ENCODE results near the gene VWA7.
A peak's percentile ranks its signal among the peaks of the same experiment; 100 is the strongest.

The VWA7 gene

DNA sequence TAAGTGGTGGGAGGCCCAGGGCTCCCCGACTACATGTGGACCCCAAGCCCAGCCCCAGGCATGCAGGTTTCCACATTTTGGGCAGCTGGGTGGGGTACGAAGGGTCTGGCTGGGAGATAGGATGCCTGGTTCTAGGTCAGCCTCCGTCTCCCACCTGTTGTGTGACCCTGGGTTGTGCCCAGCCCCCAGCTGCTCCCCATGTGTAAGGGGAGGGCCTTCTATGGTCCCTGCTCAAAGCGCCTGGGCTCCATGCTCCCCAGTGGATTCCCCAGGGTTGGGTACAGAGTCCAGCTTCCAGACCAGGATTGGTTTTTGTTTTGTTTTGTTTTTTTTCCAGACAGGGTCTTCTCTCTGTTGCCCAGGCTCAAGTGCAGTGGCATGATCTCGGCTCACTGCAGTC lies 1.1 kb upstream of the VWA7 start:
- no peak for DNase-seq

DNA sequence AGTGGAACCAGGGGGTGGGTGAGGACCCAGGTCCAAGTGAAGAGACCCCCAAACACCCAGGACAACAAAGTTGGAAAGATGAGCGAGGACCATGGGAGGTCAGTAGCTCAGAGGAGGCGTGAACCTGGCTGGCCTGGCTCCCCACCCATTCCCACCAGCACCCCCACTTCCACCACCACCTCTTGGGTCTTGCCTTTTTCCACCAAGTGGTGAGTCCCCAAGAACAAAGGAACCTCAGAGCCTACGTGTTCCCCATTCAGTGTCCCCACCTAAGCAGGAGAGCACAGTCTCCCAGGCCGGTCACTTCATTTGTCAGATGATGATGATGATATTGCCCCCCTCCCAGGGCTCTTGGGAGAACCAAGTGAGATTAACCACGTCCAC lies 531 bp upstream of the VWA7 start:
- DNase-seq: no peak

DNA sequence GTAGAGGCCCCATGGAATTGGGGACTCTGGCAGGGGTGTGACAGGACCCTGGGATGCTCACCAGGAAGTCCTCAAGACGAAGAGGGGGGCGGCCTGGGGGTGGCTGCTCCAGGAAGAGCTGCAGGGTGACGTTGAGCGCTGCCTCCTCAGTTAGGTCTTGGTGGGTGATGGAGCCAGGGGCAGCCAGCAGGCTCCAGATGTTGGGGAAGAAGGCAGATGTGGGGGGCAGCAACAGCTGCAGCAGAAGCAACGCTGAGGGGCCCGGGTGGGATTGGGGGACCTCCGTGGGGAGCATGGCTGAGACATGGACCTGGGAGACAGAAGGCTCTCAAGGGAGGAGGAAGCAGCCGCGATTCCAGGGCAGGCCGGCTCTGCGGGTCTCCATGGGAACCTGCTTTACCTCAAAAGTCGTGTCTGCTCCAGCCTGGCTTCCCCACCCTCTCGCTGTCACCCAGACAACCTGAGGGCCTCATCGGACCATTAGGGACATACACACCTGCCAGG lies 591 bp downstream of the VWA7 start:
- DNase-seq: no peak

DNA sequence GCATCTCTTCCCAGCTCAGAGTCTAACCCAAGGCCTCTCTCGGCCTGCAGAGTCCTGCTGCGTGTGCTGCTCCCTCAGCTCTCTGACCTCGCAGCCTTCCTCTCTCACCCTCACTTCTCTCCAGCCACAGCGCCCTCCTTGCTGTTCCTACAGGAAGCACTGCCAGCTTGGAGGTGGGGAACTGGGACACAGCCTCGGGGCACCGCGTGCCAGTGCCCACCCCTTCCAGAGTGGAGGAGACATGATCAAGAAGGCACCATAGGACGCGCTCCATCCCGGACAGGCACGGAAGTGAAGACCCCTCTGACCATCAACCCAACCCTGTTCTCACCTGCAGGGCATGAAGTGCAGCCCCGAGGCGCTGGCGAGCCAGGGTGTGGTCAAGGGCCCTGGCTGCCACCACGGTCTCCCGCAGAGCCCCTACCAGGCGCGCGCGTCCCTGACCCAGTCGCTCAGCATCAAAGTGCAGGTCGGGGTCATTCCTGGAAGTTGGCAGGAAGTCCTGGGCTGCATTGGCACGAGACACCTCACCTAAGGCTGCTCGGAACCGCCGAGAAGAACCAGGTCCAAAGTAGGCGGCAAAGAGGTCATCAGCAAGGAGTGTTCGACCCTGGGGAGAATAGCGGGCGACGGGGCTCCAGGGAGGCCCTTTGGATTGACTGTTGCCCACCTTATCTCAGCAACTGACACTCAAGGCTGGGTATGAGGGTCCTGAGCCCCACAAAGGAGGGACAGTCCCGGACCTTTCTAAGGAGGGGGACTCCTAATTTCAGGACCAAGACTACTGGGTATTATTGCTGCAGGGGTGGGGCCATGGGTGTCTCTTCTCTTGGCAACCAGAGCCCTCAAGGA lies 1.3 kb downstream of the VWA7 start:
- no peak for DNase-seq

DNA sequence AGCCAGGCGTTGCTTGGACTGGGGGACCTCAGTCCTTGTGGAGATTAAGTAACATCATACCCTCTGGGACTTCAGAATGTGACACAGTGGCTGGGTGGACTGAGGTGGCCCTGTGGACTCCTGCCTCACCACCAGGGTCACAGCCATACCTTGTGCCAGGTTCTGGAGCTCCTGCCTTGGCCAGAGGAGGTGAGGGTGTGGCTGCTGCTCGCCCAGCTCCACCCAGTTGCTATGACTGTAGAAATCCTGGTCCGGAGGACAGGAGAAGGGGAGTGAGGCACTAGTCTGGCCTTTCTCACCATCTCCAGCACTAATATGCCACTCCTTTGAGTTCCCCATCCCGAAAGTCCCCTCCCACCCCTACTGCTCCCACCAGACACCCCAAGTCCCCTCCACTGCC lies 1.9 kb downstream of the VWA7 start:
- no peak for DNase-seq

DNA sequence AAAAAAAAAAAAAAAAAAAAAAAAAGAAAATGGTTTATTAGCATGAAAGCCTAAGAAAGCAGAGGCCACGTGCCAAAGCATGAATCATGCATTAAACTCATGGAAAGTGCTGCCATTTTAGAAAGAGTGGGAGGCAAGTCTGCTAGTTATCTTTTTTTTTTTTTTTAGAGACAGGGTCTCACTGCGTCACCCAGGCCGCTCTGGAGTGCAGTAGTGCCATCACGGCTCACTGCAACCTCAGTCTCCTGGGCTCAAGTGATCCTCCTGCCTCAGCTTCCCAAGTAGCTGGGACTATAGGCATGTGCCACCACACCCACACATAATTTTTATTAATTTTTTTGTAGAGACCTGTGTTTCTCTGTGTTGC lies 5.2 kb downstream of the VWA7 start:
- DNase-seq: peak; percentile 38

DNA sequence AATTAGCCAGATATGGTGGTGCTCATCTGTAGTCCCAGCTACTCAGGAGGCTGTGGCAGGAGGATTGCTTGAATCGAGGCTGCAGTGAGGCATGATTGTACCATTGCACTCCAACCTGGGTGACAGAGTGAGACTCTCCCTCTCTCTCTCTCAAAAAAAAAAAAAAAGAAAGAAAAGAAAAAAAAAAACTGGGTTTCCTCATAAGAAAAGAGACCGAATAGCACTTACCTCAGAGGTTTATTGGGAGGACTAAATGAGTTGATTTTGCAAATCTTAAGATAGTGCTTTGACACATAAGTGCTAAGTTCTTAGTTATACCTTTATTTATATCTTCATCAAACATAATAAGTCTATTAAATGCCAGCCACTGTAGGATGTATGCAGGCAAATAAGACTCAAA lies 6.3 kb downstream of the VWA7 start:
- no peak for DNase-seq

DNA sequence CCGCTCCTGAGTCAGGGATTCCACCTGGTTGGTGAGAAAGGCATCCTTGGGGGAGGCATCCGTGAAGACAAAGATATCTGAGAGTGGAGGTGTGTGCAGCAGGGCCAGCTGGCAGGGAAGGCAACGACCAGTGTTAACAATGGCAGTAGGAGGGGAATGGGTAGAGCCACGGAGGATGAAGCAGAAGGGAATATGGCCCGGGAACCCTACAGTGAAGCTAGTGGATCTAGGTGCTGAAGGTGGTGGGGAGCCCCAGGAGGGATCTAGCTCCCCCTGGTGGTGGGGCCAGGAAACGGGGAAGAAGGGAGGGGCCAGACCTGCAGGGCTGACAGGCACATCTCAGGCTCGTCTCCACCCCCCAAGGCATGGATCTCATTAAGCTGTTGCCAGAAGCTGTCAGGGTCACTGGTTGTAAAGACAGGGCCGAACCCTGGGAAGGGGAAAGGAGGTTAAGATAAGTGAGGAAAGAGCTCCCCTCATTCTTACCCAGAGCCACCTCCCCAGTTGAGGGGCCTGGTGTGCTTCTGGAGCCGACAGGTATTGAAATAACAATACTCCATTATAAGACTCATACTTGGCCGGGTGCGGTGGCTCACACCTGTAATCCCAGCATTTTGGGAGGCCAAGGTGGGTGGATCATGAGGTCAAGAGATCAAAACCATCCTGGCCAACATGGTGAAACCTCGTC lies 7.3 kb downstream of the VWA7 start:
- peak; percentile 85 for DNase-seq

DNA sequence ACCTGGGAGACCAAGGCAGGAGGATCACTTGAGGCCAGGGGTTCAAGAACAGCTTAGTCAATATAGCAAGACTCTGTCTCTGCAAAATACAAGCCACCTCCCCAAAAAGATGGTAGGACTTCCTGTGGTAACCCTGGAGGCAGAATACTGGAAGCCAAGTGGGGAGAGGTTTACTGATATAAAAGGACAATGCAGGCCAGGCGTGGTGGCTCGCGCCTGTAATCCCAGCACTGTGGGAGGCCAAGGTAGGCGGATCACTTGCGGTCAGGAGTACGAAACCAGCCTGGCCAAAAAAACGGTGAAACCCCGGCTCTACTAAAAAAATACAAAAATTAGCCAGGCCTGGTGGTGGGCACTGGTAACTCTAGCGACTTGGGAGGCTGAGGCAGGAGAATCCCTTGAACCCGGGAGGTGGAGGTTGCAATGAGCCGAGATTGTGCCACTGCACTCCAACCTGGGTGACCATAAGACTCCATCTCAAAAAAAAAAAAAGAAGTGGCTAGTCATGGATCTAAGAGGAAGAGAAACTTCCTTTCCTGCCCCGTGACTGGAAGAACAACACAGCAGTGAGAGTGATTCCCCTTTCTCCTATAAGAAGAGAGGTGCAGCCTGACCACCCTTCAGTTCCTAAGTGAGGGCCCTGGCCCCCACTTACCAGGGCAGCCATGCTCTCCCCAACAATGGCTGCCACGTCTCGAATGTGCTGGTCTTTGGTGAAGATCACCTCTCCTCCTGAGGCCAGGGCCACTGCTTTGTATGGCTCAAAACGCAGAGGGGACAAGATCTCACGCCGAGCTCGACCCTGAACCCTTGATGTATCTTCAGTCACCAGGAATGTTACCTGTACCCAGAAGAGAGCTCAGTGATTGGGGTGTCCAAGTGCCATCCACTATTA lies 8.5 kb downstream of the VWA7 start:
- no peak for DNase-seq

DNA sequence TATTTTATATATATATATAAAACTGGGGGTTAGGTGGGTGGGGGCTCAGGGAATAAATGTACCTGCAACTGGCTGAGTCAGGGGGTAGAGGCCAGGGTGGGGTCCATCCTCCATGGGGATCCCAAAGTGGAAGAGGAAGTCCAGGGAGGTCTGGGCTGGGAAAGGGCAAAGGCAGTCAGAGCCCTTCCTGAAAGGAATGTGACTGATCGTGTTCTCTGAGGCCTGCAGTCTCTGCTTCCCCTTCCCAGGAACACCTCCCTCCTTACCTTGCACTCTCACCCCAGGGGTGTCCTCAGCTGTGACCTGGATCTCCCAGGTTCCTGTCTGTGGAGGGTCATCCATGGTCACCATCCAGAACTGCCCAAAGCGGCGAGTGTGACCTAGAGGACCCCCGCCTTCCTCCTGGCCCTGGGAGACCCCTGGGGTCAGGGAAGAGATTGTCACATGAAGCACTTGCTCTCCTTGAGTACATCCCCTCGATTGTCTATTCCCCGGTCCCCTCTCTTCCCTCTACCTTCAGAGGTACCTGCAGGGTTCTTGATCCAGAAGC lies 10.0 kb downstream of the VWA7 start:
- no peak for DNase-seq

DNA sequence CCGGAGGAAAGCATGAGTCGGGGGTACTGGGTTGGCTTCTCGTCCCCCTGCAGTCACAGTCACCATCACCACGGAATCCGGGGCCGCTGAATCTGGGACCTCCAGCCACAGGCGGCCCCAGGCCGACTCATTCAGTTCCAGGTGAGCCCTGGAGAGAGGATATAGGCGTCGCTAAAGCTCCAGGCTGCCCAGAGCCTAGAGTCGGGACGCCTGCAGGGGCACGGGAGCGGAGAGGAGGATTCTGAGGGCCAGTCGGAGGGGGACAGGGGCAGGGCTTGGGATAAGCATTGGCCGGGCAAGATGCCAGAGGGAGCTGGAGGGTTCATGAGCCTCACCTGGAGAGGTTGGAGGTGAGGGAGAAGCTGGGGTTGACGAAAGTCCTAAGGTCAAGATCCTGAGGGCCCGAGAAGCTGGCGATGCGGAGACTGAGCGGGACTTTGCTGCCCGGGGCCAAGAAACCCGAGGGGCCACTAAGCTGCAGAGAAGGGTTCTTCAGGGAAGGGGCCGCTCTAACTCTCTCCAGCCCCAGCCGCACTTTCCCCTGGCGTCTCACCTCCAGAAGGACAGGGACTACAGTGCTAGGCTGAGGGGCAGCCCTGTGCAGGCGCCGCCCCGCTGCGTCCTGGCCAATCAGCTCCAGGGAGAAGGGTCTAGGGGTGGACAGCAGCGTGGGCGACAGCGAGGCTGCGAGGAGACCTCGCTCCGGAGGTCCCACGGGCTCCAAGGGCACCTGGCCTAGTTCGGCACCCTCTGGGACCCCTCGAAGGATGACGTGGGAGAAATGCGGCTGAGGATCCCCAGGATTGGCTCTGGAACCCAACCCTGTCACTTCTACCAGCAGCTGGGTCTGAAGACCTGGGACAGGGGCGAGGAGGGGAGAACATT lies 11.0 kb downstream of the VWA7 start:
- DNase-seq: no peak

DNA sequence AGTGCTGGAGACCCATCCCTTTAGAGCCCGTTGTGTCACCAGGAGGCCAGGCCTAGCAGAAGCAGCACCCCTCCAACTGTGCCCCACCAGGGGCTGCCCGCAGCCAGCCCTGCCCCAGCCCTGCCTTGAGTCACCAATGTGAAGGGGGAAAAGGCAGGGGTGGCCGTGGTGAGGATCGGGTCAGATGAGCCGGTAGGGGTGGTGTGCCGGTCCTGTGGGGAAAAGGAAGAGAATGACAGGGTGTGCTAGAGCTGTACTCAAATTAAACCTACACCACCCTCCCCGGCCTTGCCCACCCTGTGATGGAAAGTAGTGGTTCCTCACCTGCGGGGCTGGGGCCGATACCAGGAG lies 11.6 kb downstream of the VWA7 start:
- no peak for DNase-seq

DNA sequence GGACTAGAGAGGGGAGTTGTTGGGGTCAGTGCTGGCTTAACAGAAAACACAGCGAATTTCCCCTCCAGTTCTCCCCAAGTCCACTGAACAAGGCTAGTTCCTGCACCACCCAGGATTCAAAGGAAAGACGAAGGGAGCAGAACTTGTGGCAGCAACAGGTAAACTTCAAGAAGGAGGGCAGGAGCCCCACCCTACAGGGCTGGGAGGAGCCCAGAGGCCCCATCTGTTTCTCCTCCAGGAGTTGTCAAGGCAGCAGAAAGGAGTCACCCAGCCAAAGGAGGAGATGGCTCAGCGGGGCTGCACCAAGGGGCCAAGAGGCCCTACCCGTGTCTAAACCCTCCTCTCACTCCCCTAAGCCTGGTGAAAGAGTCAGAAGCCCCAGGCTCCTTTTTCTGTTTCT lies 12.9 kb downstream of the VWA7 start:
- no peak for DNase-seq

DNA sequence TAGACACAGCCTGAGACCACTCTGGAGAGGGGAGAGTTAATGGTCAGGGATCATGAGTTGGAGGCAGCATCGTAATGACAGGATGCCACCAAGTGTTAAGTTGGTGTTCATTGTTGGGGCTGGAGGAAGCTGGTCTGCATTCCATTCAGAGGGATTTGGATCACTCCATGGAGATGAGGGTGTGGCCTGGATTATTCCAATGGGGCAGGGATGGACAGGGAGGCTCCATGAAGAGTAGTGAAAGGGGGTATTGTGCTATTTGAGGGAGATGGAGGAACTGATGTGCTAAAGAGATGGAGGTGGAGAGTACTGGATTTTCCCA lies 13.5 kb downstream of the VWA7 start:
- no peak for DNase-seq

DNA sequence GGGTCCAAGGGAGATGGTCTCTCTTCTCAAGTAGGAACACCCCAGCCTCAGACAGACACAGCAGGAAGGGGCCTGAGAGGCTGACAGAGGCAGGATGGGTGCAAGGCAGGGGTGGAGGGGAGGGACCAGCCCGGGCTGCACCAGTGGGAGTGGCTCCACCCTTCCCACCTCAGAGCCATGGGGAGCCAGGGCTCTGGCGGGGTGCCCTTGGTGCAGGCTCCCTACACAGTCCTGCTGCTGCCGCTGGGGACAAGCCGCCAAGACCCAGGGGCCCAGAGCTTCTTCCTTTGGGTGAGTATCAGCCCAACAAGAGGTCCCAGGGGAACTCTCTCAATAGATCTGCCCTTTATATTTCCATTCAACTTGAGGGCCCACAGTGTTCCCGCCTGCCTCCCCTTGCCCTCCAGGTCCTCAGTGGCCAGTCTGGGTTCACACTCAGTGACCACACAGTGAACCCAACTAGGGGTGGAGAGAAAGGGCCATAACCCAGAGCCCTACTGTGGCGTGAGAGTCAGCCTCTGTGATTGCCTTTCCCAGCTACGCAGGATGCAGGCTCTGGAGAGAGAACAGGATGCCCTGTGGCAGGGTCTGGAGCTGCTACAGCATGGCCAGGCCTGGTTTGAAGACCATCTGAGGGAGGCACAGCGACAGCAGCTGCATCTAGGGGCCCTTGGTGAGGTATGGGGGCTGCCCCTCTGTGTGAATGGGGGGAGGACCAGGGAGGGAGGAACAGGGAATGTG lies 14.1 kb downstream of the VWA7 start:
- DNase-seq: no peak

DNA sequence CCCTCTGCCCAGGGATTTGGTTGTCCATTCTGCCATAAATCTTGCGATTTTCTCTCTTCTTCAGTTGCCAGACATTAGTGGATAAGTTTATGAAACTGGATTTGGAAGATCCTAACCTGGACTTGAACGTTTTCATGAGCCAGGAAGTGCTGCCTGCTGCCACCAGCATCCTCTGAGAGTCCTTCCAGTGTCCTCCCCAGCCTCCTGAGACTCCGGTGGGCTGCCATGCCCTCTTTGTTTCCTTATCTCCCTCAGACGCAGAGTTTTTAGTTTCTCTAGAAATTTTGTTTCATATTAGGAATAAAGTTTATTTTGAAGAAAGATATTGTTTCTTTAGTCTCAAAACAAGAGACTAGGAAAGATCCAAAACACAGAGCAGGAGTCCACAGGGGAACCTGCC lies 14.8 kb downstream of the VWA7 start, which contains the start of gene SAPCD1:
Gene SAPCD1, plus strand, starts transcription at position 301 of the 400 bp plus-strand sequence. CDS start 399 bp downstream, outside the sequence.
- no peak for DNase-seq

DNA sequence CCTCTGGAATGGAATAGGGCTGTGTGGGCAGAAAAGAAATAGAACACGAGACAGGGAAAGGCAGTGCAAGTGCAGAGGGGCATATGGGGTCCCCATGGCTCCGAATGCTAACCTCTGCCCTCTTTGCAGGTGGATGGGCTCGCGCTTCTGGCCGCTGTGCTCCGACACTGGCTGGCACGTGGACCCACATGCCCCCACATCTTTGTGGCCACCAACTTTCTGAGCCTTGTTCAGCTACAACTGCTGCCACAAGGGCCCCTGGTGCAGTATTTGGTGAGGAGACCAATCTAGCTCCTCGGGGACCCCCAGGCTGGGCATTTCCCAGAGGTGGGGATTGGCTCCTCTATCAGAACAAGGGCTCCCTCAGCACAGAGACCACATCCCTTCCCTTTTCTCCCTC lies 15.8 kb downstream of the VWA7 start:
- DNase-seq: no peak

DNA sequence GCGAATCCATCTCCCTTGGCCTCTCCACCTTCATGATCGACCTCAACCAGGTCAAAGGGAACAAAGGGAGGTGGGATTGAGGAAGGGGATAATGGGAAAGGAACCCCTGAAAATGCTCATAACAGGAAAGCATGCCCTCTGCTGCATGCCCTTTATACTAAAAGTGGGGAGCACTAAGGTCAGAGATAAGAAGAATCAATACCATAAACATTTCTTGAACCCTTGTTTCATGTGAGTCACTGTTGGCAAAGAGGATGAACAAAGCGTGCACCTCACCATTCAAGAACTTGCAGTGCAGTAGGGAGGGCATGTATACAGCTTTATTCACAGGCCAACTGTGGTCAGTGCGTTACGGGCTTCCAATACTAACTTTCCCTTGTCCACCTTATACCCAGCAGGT lies 16.3 kb downstream of the VWA7 start:
- no peak for DNase-seq

DNA sequence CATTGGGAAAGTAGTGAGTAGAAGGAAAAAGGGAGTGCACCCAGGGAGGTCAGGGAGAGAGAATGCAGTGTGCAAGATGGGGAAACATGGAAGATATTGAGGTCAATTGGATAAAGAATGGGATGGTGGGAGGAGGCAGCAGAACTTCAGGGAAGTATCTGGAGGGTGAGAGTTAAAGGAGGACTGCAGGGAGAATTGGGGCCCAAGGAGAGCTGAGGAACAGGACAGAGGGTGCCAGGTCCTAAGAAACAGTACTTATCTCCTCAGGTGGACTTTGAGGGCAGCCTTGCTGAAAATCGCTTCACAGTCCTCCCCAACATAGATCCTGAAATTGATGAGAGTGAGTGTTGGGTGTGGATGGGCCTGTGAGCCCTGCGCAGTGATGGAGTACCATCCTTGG lies 18.8 kb downstream of the VWA7 start:
- DNase-seq: no peak

DNA sequence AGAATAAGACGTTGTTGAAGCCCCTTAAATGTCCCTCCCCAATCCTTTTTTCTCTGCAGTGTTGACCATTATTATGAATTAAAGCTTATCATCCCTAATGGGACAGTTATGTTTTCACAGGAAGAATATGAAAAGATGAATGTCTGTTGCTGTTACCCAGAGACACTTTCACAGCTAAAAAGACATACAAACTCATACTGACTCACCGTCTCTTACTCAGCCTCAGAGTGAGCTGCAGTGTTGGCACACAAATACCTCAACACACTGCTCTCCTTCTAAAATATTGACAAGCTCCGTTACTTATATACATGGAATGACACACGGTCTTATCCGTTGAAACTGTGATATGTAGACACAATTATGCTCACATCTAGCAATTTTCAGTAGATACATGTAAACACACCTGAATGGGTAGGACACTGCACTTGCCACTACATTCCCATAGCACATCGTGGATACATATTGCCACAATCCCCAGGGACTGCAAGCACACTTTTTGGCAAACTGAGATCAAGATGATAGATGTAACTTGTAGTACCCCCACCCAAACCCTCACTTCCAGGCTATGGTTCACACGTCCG lies 24.3 kb downstream of the VWA7 start:
- DNase-seq: no peak

DNA sequence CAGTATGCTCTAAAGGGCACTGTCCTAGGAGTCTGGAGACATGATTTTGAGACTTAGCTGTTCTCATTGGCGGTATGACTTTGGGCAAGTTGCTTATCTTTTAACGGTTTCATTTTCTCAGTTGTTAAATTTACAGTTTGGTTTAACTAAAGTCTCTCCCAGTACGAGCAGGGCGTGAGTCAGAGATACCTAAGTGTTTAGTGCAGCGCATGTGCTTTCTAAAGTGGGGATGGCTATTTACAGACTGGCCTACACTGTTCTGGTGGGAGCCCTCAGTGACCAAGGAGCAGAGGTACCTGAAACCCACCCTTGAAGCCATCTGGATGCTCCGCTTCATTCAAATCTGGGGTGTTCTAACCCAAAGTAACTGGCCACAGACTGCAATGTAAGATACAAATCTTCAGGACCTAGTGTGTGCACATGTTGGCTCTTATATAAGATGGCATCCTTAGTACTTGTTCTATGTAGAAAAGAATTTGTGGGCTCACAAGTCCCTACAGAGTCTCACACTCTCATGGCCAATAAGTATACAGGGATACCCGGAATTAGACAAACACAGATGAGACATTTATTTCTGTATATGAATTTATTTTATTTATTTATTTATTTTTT lies 26.6 kb downstream of the VWA7 start:
- DNase-seq: no peak
